HG03045 (cell line): ENCODE results near the gene MAGEA12.
"Not testable (repeated sequence)": the region's sequence is repeated elsewhere in the genome, so short reads cannot be mapped to it uniquely, and the experiment has no call there.

Source experiments
- ATAC-seq: cut with Tn5 transposase; IDR thresholded peaks from one replicate; pipeline ENCODE4 v1.9.1; 2021; ENCODE audit warnings: mild to moderate bottlenecking, moderate library complexity; ENCODE audit not compliant: unreplicated experiment

Gene MAGEA12, protein sequence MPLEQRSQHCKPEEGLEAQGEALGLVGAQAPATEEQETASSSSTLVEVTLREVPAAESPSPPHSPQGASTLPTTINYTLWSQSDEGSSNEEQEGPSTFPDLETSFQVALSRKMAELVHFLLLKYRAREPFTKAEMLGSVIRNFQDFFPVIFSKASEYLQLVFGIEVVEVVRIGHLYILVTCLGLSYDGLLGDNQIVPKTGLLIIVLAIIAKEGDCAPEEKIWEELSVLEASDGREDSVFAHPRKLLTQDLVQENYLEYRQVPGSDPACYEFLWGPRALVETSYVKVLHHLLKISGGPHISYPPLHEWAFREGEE

GRCh38 chrX:152733261-152733975 lies at the start of gene MAGEA12, which contains the start of gene CSAG1:
MAGEA12 (plus strand) TSS chrX:152733757; CDS start chrX:152736162, 2,405 bp downstream.
CSAG1 (minus strand) TSS chrX:152733721; CDS start chrX:152732460, 1,261 bp downstream.
- no peak for ATAC-seq

DNA sequence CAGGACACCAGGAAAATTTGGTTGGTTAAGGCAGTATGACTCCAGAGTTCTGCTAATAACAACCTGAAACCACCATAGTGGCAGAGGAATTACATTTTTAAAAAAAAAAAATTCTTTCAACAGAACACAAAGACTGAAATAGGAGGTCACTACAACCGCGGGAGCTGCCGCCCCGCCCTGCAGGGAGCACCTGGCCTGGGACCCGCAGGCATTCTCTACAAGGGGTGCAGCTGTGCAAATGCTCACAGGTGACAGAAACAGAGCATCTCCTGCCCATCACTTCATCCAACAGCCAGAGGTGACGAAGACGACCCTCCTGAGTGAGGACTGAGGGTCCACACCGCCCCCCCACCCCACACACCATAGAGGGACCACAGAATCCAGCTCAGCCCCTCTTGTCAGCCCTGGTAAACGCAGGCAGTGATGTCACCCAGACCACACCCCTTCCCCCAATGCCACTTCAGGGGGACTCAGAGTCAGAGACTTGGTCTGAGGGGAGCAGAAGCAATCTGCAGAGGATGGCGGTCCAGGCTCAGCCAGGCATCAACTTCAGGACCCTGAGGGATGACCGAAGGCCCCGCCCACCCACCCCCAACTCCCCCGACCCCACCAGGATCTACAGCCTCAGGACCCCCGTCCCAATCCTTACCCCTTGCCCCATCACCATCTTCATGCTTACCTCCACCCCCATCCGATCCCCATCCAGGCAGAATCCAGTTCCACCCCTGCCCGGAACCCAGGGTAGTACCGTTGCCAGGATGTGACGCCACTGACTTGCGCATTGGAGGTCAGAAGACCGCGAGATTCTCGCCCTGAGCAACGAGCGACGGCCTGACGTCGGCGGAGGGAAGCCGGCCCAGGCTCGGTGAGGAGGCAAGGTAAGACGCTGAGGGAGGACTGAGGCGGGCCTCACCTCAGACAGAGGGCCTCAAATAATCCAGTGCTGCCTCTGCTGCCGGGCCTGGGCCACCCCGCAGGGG lies 35.3 kb upstream of the MAGEA12 start, which contains the start of gene MAGEA3:
Gene MAGEA3 (plus strand): TSS at position 843 of the 980 bp plus-strand sequence. CDS start 2,039 bp downstream, outside the sequence.
- ATAC-seq, result not testable (repeated sequence)

GRCh38 chrX:152700390-152700789 lies 33.2 kb upstream of the MAGEA12 start:
- ATAC-seq, result not testable (repeated sequence)

- not testable (repeated sequence) for ATAC-seq
These were observed 27.1 kb upstream of the MAGEA12 start for GRCh38 chrX:152706500-152706899.

GRCh38 chrX:152709173-152709572 lies 24.4 kb upstream of the MAGEA12 start, which contains the start of gene CSAG2:
CSAG2 (minus strand) TSS chrX:152709273; CDS start chrX:152709112, 161 bp downstream.
- ATAC-seq, result not testable (repeated sequence)

- ATAC-seq, result not testable (repeated sequence)
These were observed 20.4 kb upstream of the MAGEA12 start for GRCh38 chrX:152713195-152713594.

DNA sequence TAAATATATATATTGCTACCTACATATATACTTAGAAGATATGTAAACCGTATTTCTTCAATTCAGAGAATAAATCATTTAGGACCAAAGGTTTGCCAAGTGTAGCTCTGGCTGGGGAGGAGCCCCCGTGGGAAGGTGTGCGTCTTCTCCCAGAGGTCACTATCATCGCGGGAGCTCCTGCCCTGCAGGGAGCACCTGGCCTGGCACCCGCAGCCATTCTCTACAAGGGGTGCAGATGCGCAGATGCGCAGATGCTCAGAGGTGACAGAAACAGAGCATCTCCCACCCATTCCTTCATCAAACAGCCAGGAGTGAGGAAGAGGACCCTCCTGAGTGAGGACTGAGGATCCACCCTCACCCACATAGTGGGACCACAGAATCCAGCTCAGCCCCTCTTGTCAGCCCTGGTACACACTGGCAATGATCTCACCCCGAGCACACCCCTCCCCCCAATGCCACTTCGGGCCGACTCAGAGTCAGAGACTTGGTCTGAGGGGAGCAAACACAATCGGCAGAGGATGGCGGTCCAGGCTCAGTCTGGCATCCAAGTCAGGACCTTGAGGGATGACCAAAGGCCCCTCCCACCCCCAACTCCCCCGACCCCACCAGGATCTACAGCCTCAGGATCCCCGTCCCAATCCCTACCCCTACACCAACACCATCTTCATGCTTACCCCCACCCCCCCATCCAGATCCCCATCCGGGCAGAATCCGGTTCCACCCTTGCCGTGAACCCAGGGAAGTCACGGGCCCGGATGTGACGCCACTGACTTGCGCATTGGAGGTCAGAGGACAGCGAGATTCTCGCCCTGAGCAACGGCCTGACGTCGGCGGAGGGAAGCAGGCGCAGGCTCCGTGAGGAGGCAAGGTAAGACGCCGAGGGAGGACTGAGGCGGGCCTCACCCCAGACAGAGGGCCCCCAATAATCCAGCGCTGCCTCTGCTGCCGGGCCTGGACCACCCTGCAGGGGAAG lies 19.5 kb upstream of the MAGEA12 start, which contains the start of gene MAGEA2B:
Gene MAGEA2B (plus strand): TSS at position 814 of the 973 bp plus-strand sequence. CDS start 2,479 bp downstream, outside the sequence.
- not testable (repeated sequence) for ATAC-seq

DNA sequence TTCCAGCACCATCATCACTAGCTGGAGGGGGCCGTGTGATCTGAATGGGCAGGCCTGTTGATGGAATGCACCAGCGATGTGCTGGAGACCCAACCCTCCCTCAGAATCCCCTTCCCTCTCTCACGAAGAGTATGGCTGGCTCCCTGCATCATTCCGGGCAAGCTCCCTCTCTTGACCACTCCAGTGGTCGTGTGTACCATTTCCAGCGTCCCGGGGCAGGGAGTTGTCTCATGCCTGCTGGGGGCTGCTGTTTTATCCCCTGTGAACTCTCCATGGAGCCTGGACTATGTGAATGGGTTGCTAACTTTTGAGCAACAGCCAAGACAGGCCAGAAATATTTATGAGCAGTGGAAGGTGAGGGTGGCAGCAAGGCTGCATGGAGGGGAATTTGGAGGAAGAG lies 8.1 kb upstream of the MAGEA12 start:
- ATAC-seq, result no peak

- ATAC-seq, result not testable (repeated sequence)
These were observed 744 bp downstream of the MAGEA12 start for GRCh38 chrX:152734143-152734858.

- ATAC-seq, result no peak
These were observed 1.5 kb downstream of the MAGEA12 start for GRCh38 chrX:152735101-152735500.

DNA sequence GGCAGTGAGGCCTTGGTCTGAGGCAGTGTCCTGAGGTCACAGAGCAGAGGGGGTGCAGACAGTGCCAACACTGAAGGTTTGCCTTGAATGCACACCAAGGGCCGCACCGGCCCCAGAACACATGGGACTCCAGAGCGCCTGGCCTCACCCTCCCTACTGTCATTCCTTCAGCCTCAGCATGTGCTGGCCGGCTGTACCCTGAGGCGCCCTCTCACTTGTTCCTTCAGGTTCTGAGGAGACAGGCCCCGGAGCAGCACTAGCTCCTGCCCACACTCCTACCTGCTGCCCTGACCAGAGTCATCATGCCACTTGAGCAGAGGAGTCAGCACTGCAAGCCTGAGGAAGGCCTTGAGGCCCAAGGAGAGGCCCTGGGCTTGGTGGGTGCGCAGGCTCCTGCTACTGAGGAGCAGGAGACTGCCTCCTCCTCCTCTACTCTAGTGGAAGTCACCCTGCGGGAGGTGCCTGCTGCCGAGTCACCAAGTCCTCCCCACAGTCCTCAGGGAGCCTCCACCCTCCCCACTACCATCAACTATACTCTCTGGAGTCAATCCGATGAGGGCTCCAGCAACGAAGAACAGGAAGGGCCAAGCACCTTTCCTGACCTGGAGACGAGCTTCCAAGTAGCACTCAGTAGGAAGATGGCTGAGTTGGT lies 2.4 kb downstream of the MAGEA12 start:
- no peak for ATAC-seq

DNA sequence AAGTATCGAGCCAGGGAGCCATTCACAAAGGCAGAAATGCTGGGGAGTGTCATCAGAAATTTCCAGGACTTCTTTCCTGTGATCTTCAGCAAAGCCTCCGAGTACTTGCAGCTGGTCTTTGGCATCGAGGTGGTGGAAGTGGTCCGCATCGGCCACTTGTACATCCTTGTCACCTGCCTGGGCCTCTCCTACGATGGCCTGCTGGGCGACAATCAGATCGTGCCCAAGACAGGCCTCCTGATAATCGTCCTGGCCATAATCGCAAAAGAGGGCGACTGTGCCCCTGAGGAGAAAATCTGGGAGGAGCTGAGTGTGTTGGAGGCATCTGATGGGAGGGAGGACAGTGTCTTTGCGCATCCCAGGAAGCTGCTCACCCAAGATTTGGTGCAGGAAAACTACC lies 3.0 kb downstream of the MAGEA12 start:
- not testable (repeated sequence) for ATAC-seq

DNA sequence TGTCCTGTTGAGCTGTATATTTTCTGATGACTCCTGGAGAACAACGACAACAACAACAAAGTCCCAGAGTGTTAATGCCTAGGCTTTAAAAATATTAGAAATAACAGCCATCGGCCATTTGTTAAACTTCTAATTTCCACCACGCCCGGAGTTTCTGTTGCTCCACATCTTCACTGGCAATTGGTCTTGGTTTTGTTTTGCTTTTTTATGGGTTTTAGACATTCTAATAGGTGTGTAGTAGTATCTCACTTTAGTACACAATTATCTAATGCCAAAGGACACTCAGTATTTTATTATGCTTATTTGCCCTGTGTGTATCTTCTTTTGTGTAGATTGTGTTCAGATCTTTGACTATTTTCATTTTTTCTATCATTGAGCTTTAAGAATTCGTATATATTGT lies 5.0 kb downstream of the MAGEA12 start:
- ATAC-seq, result no peak

DNA sequence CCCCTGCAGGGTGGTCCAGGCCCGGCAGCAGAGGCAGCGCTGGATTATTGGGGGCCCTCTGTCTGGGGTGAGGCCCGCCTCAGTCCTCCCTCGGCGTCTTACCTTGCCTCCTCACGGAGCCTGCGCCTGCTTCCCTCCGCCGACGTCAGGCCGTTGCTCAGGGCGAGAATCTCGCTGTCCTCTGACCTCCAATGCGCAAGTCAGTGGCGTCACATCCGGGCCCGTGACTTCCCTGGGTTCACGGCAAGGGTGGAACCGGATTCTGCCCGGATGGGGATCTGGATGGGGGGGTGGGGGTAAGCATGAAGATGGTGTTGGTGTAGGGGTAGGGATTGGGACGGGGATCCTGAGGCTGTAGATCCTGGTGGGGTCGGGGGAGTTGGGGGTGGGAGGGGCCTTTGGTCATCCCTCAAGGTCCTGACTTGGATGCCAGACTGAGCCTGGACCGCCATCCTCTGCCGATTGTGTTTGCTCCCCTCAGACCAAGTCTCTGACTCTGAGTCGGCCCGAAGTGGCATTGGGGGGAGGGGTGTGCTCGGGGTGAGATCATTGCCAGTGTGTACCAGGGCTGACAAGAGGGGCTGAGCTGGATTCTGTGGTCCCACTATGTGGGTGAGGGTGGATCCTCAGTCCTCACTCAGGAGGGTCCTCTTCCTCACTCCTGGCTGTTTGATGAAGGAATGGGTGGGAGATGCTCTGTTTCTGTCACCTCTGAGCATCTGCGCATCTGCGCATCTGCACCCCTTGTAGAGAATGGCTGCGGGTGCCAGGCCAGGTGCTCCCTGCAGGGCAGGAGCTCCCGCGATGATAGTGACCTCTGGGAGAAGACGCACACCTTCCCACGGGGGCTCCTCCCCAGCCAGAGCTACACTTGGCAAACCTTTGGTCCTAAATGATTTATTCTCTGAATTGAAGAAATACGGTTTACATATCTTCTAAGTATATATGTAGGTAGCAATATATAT lies 20.4 kb downstream of the MAGEA12 start, which contains the start of gene MAGEA2:
Gene MAGEA2 (minus strand): TSS at position 157 of the 965 bp plus-strand sequence. CDS start 2,479 bp downstream, outside the sequence.
- ATAC-seq, result not testable (repeated sequence)

- not testable (repeated sequence) for ATAC-seq
These were observed 21.3 kb downstream of the MAGEA12 start for GRCh38 chrX:152754871-152755270.

- ATAC-seq, result not testable (repeated sequence)
These were observed 25.4 kb downstream of the MAGEA12 start, which contains the start of gene CSAG3 for GRCh38 chrX:152758918-152759317. CSAG3 (plus strand) TSS chrX:152759218.

GRCh38 chrX:152759544-152759943 lies 26.0 kb downstream of the MAGEA12 start:
- not testable (repeated sequence) for ATAC-seq
